ENCODE data around the gene DHCR24. TPM values are rescaled to one million over a fixed set of nuclear protein-coding genes. Genes with fewer than 3 reads are reported as not detected.
A peak's percentile ranks its signal among the peaks of the same experiment; 100 is the strongest.

DHCR24 gene
- total RNA-seq, 1 donor from 2014 or later, result 18.8 TPM

GRCh38 chr1:54864460-54865208 lies 22.4 kb downstream of the DHCR24 start:
- no peak for DNase-seq (ENCODE audit: low spot score)

DNA sequence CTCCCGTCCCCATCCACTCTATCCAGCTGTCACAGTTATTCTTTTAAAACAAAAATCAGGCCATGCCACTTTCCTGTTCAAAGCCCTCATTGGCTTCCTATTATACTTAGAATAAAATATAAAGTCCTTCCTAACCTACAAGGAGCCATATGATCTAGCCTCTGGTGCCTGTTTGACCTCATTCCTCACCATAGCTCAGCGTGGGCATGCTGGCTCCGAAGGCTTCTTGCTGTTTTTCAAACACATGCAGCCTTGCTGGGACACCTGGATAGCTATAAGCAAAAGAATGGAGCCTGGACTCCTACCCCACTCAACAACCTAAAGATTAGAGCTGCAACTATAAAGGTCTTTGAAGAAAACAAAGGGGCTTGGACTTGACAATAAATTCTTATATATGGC lies 23.7 kb downstream of the DHCR24 start:
- no peak for DNase-seq (ENCODE audit: low spot score)

DNA sequence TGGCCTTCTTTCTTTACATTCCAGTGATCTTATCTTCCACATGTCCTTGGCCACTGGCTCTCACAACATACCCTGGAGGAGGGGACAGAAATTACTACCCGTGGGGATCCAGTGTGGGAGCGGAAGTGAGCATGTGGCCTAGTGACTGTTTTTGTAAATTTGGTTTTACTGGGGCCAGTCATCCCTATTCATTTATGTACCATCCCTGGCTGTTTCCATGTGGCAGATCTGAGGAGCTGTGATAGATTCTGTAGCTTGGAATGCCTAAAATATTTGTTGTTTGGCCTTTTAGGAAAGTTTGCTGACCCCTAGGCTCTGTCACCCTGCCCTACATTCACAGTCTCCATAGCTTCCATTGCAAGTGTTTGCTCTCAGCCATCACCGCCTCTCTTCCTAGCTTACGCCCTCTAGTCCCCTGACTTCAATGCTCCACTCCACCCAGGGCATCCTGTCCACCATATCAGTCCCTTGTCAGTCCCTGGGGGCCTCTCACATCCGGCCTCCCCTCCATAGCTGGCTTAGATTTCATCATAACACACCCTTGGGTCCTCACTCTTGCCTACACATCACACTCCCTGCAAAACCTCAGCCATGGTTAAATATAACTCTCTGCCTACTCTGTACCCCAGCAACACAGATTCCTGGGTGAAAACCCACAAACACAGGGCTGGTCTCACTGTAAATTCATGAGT lies 25.8 kb downstream of the DHCR24 start:
- DNase-seq (ENCODE audit: low spot score), result no peak

- no peak for DNase-seq (ENCODE audit: low spot score)
These were observed 27.1 kb downstream of the DHCR24 start for GRCh38 chr1:54859700-54860391.

DNA sequence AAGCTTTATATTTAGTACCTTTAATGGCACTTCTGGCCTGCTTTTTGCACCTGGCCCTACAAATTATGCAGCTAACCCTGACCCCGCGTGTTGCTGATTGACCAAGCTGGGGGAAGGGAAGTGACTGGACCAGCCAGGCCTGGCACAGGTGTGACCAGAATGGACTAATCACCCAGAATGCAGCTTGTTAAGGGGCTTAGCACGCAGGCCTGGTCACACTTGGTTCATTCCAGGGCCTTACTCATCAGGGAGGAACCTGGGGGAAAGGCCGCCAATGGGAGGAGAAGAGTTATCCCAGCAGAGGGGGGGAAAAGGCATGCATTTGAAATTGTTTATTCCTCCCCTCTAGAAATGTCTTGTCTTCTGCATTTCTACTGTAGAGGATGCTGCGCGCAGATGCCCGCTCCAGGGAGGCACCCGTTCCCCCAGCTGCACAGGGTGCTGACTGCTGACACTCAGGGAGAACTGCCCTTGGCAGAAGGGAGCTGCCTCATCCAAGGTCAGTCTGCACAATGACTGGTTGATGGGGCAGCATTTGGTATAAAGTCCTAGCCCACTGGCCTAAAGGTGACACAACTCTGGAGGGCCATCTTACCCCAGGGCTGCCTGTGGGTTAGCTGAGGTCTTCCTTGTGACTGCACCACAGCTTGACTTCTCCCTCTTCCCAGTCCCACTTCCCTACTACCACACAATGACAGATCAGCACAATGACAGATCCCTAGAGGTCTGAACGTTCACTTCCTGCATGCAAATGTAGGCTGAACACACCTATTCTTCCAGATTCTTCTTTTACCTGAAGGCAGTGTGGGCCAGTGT lies 29.0 kb downstream of the DHCR24 start:
- no peak for DNase-seq (ENCODE audit: low spot score)

DNA sequence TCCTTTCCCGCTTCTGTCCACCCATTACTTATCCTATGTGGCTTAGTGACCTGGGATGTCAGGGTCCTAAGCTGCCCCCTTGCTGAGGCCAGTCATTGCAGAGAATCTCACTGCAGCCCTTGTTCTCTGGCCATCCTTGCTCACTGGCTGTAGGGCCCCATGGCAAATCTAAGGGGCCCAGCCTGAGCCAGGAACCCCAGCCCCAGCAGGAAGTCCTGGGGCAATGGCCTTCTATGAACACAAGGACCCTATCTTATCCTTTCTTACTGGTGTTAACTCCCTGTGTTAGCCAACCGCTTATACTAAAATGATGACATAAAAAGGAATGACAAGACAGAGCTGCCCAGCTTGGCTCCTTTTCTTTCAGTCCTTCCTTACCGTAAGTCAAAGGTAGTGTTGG lies 29.9 kb downstream of the DHCR24 start:
- no peak for DNase-seq (ENCODE audit: low spot score)

DNA sequence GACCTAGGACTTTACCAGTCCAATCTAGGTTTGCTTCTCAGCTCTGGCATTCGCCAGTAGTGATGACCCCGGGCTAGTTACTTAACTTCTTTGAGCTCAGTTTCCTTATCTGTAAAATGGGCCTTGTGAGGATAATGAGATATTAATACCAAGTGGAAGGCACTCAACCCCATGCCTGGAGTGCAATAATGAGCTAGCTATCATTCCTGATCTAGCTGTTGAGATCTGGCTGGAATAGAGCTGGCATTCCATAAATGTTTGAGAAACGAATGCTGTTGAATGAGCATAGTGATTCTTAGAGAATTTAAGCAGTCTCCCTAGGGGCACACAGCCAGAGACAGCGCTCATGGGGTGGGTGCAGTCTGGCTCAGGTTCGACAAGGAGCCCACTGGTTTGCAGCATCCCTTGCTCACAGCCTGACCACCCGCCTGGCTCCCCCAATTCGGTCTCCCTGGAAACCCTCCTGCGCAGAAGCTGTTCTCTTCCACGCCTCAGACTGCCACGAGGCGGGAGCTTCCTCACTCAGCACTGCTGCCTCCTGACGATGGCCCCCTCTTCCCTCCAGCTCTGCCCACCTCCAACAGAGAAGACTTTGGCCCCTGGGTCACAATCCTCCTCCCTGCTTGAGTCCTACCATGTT lies 32.5 kb downstream of the DHCR24 start:
- peak; percentile 12 for DNase-seq (ENCODE audit: low spot score)

DNA sequence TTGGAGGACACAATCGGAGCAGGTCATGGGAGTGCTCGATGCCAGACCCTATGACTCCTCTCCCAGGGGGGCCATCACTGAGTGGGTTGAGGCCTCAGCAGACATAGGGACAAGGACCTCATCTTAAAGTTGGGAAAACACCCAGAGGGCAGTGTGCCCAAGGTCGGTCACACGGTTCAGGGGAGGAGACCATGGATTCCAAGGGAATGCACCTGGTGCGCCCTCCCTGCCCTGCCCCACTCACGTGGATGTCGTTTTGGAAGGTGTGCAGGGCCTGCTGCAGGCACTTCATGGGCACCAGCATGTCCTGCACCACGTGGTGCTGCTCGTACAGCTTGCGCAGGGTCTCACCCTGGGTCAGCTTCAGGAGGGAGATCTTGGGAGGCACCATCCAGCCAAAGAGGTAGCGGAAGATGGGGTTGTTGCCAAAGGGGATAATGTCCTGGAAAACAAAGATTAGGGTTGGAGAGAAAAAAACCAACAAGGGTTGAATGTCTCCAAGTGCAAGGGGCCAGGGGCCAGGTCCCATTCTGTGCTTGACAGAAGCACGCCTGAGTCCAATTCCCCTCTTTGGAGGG lies 33.1 kb downstream of the DHCR24 start:
- DNase-seq (ENCODE audit: low spot score), result no peak

GRCh38 chr1:54853096-54853792 lies 33.8 kb downstream of the DHCR24 start:
- no peak for DNase-seq (ENCODE audit: low spot score)

DNA sequence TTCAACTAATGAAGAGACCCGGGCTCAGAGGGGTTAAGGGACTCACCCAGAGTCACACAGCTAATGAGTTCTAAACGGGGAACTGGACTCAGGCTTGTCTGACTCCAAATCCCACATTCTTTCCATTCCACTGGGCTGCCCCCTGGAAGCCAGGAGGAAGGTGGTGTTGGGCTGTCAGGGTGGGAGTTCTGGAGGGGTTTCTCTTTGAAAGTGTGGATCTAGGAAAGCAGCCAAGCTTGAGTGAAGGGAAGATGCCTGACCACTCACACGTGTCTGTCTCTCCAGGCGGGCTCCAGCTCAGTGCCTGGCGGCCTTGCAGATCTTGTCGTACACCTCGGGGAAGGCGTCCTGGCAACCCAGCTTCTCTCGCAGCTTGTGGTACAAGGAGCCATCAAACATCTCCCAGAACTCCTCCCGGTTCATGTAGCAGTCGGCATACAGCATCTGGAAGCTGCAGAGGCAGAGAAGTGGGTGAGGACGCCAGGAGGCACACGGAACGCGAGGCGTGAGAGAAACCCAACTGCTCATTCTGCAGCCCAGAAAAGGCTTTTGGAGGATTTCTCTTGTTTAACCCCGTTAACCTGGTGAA lies 35.0 kb downstream of the DHCR24 start:
- DNase-seq (ENCODE audit: low spot score), result no peak

GRCh38 chr1:54851406-54851805 lies 35.6 kb downstream of the DHCR24 start:
- DNase-seq (ENCODE audit: low spot score), result no peak

DNA sequence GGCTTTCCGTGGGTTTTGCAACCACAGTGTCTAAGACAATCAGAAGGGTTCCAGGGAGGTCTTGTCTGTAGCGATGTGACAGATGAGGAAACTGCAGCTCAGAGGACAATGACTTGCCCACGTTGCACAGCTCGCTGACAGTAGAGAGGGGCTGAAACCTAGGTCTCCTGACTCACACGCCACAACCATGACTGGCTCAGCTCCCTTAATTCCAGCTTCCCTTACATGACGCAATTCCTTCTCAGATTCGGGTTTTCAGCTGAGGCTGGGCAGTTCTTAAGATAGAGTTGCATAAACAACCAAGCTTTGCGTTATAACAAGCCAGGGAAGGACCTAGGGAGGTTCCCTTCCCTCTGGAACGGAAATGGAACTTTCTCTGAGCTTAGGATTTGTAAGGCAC lies 36.3 kb downstream of the DHCR24 start:
- DNase-seq (ENCODE audit: low spot score), result peak; percentile 5

DNA sequence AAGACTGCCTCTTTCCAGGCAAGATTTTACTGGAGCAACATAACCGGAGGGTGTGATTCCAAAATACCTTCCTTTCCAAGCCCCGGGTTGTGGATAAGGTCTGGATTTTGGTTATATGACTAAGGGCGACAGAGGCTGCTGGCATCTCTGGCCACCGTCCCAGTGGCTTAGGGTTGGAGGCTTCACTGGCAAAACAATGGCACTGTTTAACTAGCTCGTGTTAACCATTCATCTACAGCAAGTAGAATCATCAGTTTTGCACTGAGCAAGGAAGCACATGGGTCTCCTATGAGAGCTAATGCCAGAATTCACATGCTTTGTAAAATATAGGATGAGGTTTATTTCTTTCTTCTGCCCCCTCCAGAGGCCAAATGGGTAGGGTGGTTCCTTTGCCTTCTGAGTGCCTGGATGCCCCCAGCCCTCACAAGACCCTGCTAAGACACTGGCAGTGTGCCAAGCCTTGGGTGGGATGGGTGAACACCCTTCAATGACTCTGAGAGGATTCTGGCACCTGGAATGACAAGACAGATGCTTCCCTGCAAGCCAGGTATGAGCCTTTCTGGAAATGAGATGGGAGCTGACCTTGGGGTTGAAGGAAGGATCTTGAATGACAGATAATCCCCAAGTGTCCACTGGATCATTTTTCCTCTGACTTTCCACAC lies 36.8 kb downstream of the DHCR24 start:
- DNase-seq (ENCODE audit: low spot score), result no peak

DNA sequence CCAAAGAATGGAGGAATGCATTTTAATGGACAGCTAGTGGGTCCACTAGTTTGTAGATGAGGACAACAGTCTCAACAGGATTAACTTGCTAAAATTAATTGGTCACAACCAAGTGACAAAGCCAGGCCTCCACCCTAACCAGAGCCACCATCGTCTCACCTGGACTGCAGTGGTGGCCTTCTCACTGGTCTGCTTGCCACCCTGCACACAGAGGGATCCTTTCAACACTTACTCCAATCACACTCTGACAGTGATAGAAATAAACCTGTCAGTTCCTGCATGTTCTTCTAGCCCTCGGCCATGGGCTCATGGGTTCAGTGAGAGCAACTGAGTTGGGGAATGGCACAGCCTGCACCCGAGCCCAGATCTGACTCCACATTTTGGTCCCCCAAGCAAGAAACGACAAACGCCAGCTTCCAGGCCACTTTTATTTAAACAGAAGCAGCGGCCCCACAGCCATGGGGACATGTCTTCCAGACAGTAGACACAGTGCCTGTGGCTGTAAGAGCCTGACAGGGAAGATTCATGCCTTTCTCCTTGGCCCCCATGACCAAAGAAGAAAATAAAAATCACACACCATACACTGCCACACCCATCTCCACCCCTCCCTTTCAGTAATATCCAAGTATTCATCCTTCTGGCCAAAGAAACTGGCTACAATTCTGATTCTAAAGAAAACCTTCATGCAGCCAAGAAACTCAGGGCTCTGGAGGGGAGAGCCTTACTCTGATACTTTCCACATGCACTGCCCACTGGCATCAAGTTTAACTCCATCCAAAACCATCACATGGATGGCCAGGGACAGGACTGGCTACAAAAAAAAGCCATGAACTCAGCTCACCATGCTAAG lies 37.6 kb downstream of the DHCR24 start:
- DNase-seq (ENCODE audit: low spot score), result no peak

- no peak for DNase-seq (ENCODE audit: low spot score)
These were observed 38.7 kb downstream of the DHCR24 start for GRCh38 chr1:54848134-54848948.

- no peak for DNase-seq (ENCODE audit: low spot score)
These were observed 40.2 kb downstream of the DHCR24 start for GRCh38 chr1:54846716-54847284.

DNA sequence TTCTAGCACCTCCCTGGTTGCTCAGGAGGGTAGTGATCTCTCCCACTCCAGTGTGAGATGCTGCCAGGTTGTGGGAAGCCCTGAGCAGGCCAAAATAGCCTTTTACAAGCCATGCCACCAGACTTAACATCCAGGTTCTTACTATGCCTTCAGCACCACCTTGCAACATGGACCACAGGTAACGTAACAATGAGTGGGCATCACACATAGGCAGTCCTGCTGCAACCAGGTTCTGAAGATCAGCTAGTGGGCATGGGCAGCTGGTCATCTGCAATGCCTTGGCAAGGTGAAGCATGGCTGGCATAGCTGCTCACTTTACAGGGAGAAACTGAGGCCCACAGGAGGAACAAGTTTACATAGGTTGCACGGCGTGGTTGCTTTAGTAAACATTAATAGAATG lies 40.7 kb downstream of the DHCR24 start:
- DNase-seq (ENCODE audit: low spot score), result no peak

Measured in umbilical cord (tissue), 2 donors.